ENCODE data around the gene LRRTM4.

DNA sequence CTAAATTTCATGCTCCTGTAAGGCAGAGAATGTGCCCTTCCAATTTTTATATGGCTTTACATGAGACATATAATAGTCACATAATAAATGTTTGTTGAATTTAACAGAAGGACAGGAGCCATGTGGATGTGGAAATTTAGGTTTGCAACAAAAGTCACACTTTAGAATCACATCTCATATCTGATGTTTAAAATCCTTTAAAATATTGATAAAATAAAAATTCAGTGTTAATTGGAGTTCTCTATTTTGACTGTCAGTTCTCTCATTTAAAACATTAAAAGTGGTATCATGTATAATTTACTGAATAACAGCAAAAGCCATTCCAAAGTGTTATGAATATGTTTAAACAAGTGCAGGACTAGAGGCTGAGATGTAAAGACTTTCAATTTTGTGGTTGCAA lies 594.1 kb downstream of the LRRTM4 start:
- TF ChIP-seq, protein P1, sequence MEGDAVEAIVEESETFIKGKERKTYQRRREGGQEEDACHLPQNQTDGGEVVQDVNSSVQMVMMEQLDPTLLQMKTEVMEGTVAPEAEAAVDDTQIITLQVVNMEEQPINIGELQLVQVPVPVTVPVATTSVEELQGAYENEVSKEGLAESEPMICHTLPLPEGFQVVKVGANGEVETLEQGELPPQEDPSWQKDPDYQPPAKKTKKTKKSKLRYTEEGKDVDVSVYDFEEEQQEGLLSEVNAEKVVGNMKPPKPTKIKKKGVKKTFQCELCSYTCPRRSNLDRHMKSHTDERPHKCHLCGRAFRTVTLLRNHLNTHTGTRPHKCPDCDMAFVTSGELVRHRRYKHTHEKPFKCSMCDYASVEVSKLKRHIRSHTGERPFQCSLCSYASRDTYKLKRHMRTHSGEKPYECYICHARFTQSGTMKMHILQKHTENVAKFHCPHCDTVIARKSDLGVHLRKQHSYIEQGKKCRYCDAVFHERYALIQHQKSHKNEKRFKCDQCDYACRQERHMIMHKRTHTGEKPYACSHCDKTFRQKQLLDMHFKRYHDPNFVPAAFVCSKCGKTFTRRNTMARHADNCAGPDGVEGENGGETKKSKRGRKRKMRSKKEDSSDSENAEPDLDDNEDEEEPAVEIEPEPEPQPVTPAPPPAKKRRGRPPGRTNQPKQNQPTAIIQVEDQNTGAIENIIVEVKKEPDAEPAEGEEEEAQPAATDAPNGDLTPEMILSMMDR (IDR thresholded peaks at IDR 0.05) = no peak
- no peak for TF ChIP-seq POLR2A (IDR thresholded peaks at IDR 0.05)

Data from esophagus squamous epithelium (tissue), 4 donors.